ENCODE results near the gene NDUFC1. TPM values are rescaled to one million over a fixed set of nuclear protein-coding genes. Genes with fewer than 3 reads are reported as not detected.

Gene NDUFC1
- 29.1 and 34.4 TPM in 2 replicates for total RNA-seq (ENCODE audit: low replicate concordance)

DNA sequence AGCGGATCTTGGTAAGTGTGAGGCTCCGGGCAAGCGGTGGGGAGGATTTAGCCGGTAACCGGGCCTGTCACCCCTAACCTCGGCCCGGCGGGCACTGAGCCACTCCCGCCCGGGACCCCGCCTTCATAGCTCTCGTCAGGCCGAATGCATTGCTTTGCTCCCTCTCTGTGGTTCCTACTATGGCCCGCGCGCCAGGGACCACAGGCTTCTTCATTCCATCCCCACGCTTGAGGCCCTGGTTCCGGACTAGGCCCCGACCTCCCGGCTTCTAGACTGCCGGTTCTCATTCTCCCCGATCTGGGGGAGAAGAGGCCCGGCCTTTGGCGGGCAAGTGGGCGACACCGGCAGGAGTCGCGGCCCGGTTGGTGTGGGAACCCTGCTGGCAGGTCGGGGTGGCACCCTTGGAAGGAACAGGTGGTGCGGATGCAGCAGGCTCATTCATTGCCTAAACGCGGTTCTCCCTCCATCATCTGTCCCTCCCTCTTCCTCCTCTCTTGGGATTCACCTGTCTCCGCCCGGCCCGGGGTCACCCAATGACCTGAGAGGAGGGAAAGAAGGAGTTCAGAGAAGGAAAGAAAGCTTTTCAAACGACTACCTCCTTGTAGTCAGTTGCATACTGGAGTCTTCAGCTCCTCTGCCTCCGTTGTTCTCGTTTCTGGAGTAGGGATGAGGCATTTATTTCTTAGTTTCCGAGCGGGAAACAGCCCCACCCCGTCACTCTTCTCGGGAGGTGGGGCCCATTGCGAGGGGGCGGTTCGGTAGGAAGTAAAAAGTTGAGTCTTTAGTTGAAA, at the start of gene NDUFC1:
Gene NDUFC1 (minus strand): TSS at position 657 of the 791 bp plus-strand sequence. CDS start 6,679 bp downstream, outside the sequence.
- DNase-seq (ENCODE audit: low read depth): peak; percentile 45
- H3K4me3 ChIP-seq (ENCODE audit: low read depth, low read length): peak within 1 kb of the TSS; percentile 93

DNA sequence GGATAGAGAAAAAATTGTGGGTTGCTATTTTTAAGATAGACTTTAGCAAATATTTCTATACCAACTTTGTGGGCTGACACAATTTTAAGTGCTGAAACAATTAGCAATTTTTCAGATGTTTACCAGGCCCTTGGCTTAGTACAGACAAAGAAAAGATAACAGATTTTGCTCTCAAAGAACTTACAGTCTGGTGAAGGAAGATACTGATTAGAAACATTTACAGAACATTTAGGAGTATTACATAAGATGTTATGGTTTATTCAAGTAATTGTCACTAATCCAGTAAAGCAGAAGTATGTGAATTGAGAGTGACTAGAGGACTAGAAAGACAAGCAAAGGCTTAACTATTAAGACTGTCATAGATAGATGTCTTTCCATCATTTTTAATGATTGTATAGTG, 35.3 kb upstream of the NDUFC1 start:
- no peak for DNase-seq (ENCODE audit: low read depth)
- TF ChIP-seq, protein P1, sequence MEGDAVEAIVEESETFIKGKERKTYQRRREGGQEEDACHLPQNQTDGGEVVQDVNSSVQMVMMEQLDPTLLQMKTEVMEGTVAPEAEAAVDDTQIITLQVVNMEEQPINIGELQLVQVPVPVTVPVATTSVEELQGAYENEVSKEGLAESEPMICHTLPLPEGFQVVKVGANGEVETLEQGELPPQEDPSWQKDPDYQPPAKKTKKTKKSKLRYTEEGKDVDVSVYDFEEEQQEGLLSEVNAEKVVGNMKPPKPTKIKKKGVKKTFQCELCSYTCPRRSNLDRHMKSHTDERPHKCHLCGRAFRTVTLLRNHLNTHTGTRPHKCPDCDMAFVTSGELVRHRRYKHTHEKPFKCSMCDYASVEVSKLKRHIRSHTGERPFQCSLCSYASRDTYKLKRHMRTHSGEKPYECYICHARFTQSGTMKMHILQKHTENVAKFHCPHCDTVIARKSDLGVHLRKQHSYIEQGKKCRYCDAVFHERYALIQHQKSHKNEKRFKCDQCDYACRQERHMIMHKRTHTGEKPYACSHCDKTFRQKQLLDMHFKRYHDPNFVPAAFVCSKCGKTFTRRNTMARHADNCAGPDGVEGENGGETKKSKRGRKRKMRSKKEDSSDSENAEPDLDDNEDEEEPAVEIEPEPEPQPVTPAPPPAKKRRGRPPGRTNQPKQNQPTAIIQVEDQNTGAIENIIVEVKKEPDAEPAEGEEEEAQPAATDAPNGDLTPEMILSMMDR (IDR thresholded peaks at IDR 0.05; ENCODE audit: insufficient read depth, low read length): no peak
- H3K4me3 ChIP-seq (ENCODE audit: low read depth, low read length): no peak overlapping the region

More for the DNA sequence above, at the start of gene NDUFC1:
- TF ChIP-seq, protein P1 (IDR thresholded peaks at IDR 0.05; ENCODE audit: insufficient read depth, low read length): peak; percentile 34

DNA sequence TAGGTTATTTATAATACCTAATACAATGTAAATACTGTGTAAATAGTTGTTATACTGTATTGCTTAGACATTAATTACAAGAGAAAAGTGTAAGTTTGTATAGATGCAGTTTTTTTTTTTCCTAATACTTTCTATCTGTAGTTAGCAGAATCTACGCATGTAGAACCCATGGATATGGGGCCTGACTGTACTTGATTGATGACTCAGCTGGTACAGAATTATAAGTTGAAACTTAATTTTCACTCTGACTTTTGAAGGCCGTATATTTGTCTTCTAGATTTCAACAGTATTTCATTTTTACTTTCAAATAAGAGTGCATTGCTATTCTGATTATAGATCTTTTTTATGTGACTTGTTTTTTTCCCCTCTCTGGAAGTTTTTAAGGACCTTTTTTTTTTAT, 30.8 kb upstream of the NDUFC1 start:
- TF ChIP-seq, protein P1 (IDR thresholded peaks at IDR 0.05; ENCODE audit: insufficient read depth, low read length): no peak
- no peak overlapping the region for H3K4me3 ChIP-seq (ENCODE audit: low read depth, low read length)
- no peak for DNase-seq (ENCODE audit: low read depth)

DNA sequence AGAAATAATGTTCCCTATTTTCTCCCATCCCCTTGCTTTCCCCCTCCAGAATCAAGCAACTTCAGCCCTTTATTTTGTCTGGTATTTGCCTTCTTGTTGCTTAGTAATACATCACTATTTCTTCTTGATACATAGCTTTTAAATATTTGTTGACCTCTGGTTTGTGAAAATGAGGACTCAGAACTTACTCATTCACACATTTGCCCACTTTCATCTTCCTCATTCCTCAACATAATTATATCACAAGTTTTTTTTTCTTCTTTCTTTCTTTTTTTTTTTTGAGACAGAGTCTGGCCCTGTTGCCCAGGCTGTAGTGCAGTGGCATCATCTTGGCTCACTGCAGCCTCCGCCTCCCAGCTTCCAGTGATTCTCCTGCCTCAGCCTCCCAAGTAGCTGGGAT, 28.9 kb upstream of the NDUFC1 start:
- H3K4me3 ChIP-seq (ENCODE audit: low read depth, low read length): no peak overlapping the region
- TF ChIP-seq, protein P1 (IDR thresholded peaks at IDR 0.05; ENCODE audit: insufficient read depth, low read length): no peak
- no peak for DNase-seq (ENCODE audit: low read depth)

DNA sequence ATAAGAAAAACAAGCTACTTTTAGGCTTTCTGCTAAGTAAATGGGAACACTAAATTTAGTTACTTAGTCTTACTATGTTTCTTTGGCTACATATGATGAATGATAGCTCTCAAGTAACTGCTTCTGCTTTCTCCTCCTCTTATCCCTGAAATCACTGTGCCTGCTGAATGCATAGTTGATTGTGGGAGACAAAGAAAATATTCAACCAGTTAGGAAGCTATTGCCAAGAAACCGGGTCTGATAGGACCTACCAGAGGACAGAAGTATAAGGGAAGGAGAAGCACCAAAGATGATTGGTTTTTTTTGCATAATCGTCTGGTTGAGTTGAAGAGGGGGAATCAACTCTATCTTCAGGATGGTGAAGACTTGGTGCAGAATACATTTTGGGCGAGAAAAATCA, 28.0 kb upstream of the NDUFC1 start:
- DNase-seq (ENCODE audit: low read depth): no peak
- TF ChIP-seq, protein P1 (IDR thresholded peaks at IDR 0.05; ENCODE audit: insufficient read depth, low read length): no peak
- H3K4me3 ChIP-seq (ENCODE audit: low read depth, low read length): no peak overlapping the region

DNA sequence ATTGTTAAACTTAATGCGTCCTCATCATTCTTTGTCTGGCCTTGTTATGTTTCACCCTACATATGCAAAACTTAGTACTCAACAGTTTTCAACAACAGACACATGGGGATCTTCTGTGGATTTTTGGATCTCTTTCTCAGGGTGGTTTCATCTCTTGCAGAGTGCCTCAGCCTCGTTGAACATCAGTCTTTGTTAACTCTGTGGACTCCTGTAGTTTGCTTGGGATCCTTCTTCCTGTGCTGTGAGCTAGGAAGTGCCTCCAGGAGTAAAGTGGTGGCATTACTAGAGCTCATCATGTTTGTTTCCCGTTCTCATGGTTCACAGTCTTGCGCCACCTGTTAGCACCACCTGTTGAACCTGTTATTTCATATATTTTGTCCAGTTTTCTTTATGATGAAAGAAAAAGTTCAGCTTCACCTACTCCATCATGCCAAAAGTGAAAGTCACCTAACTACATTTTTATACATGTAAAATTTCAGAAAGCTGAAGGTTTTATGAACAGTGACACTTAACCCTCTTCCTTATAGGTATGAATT, 27.5 kb upstream of the NDUFC1 start:
- no peak overlapping the region for H3K4me3 ChIP-seq (ENCODE audit: low read depth, low read length)
- DNase-seq (ENCODE audit: low read depth): no peak
- TF ChIP-seq, protein P1 (IDR thresholded peaks at IDR 0.05; ENCODE audit: insufficient read depth, low read length): no peak

Data from fibroblast of the aortic adventitia (primary cell).